Measurements from ENCODE around the gene FBXO41. TPM values are rescaled to one million over a fixed set of nuclear protein-coding genes. Genes with fewer than 3 reads are reported as not detected.

FBXO41 gene
- total RNA-seq, 1 donor from 2014 or later = 7.0 TPM

DNA sequence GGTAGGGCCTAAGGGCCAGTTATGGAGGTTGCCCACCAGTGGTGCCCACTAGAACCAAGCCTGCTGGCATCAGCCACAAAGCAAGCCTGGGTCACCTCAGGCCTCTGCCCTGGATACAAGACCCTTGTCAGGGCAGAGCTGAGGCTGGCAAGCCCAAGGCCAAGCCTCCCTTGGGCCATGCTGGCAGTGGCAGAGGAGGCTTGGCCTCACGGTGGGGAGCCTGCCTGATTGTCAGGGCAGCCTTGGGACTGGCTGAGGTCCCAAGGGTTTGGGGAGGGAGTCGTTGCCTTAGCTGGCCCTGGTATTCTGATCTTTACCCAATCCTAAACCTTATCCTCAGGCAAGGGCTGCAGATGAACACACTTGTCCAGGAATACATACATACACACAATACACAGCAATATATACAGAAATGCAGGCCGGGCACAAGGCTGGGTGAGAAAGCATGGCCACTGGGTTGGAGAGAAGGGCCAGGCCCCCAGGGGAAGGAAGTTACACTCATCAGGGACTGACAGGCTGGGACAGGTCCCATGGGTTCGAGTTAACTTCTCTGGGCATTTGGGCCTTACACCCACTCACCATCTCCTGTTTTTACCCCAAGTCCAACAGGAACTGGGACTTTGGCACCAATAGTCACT is 29.2 kb downstream of the FBXO41 start:
- no peak for TF ChIP-seq CTCF (IDR thresholded peaks at IDR 0.05; ENCODE audit: insufficient read depth, low read length, poor library complexity, severe bottlenecking)
- H3K4me3 ChIP-seq (ENCODE audit: low read depth, low read length) = no peak overlapping the region
- H3K36me3 ChIP-seq (ENCODE audit: control insufficient read depth, insufficient read depth, low read length) = peaks cover 13% of the 10 kb centered on the region
- no peak for DNase-seq (ENCODE audit: low read depth)
- no peaks in the 10 kb centered on the region for H3K27me3 ChIP-seq (ENCODE audit: control insufficient read depth, insufficient read depth, low read length)

DNA sequence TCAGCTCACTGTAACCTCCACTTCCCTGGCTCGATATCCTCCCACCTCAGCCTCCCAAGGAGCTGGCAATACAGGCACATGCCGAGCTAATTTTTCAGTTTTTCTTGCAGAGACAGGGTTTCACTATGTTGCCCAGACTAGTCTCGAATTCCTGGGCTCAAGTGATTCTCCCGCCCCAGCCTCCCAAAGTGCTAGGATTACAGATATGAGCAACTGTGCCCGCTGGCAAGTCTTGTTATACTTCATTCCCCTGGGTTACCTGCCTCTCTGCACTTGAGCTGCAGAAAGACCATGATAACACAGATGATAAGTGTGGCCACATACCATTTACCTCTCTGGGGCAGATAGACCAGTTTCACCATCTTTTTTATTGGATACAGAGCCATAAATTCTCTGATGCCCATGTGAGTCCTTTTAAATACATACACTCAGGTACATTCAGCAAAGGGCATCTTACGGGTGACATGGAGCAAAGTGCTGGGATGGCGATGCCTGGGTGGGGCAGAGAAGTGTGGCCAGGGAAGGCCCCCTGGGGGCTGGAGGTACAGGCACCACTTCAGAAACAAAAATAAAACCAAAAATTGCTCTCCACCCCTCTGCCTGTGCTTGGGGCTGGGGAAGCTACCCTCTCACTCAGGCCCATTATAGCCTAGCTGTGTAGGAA is 29.8 kb downstream of the FBXO41 start:
- no peaks in the 10 kb centered on the region for H3K27me3 ChIP-seq (ENCODE audit: control insufficient read depth, insufficient read depth, low read length)
- no peak for TF ChIP-seq CTCF (IDR thresholded peaks at IDR 0.05; ENCODE audit: insufficient read depth, low read length, poor library complexity, severe bottlenecking)
- no peak overlapping the region for H3K4me3 ChIP-seq (ENCODE audit: low read depth, low read length)
- peaks cover 15% of the 10 kb centered on the region for H3K36me3 ChIP-seq (ENCODE audit: control insufficient read depth, insufficient read depth, low read length)
- DNase-seq (ENCODE audit: low read depth) = no peak

DNA sequence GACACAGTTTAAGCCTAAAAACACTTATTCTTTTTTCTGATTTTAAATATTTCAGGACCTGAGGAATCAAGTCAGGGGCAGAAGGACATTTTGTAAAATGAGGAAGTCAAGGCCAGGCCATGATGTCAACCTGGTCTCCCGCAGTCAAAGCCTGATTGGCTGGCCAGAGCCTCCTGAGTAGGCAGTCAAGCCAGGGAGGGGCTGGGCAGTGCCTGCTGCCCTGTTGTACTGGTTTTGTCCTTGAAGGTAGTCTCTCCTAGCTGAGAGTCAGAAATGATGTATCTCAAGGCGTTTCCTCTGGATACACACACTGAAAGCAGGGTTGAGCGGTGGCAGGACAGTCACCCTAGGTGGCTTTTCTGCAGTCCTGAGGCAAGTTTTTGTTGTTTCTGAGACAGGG is 30.4 kb downstream of the FBXO41 start:
- TF ChIP-seq CTCF (IDR thresholded peaks at IDR 0.05; ENCODE audit: insufficient read depth, low read length, poor library complexity, severe bottlenecking) = no peak
- DNase-seq (ENCODE audit: low read depth) = no peak
- Histone ChIP-seq H3K36me3 (ENCODE audit: control insufficient read depth, insufficient read depth, low read length) (peaks cover 15% of the 10 kb centered on the region), H3K4me3 (ENCODE audit: low read depth, low read length) (no peak overlapping the region), H3K27me3 (ENCODE audit: control insufficient read depth, insufficient read depth, low read length) (no peaks in the 10 kb centered on the region)

- DNase-seq (ENCODE audit: low read depth) = no peak
- peaks cover 15% of the 10 kb centered on the region for H3K36me3 ChIP-seq (ENCODE audit: control insufficient read depth, insufficient read depth, low read length)
- TF ChIP-seq CTCF (IDR thresholded peaks at IDR 0.05; ENCODE audit: insufficient read depth, low read length, poor library complexity, severe bottlenecking) = no peak
- H3K27me3 ChIP-seq (ENCODE audit: control insufficient read depth, insufficient read depth, low read length) = no peaks in the 10 kb centered on the region
- H3K4me3 ChIP-seq (ENCODE audit: low read depth, low read length) = no peak overlapping the region
Observed at GRCh38 chr2:73253400-73253799, 30.9 kb downstream of the FBXO41 start.

GRCh38 chr2:73252238-73253027 is 31.8 kb downstream of the FBXO41 start:
- no peak for TF ChIP-seq CTCF (IDR thresholded peaks at IDR 0.05; ENCODE audit: insufficient read depth, low read length, poor library complexity, severe bottlenecking)
- H3K27me3 ChIP-seq (ENCODE audit: control insufficient read depth, insufficient read depth, low read length) = no peaks in the 10 kb centered on the region
- H3K36me3 ChIP-seq (ENCODE audit: control insufficient read depth, insufficient read depth, low read length) = peaks cover 18% of the 10 kb centered on the region
- H3K4me3 ChIP-seq (ENCODE audit: low read depth, low read length) = no peak overlapping the region
- no peak for DNase-seq (ENCODE audit: low read depth)

All from kidney epithelial cell (primary cell).